ENCODE results near the gene PKD2L1.

Gene PKD2L1

GRCh38 chr10:100356067-100357017 is 26.3 kb upstream of the PKD2L1 start:
- DNase-seq, result no peak

- DNase-seq, result no peak
Measured at GRCh38 chr10:100355086-100355485, 25.1 kb upstream of the PKD2L1 start.

GRCh38 chr10:100353770-100354485 is 23.9 kb upstream of the PKD2L1 start:
- DNase-seq, result no peak

- DNase-seq, result peak in 4 of 14 donors; percentile 17 to 67 (median 44)
Measured at GRCh38 chr10:100350914-100351485, 21.0 kb upstream of the PKD2L1 start.

GRCh38 chr10:100349672-100350071 is 19.6 kb upstream of the PKD2L1 start:
- peak in 3 of 14 donors; percentile 27 to 50 (median 30) for DNase-seq

- peak in 3 of 14 donors; percentile 18 to 44 (median 31) for DNase-seq
Measured at GRCh38 chr10:100349087-100349486, 19.1 kb upstream of the PKD2L1 start.

GRCh38 chr10:100348389-100348927 is 18.4 kb upstream of the PKD2L1 start:
- peak in 3 of 14 donors; percentile 23 to 54 (median 26) for DNase-seq

- DNase-seq, result peak in 3 of 14 donors; percentile 19 to 54 (median 21)
Measured at GRCh38 chr10:100347568-100348195, 17.7 kb upstream of the PKD2L1 start.

- peak; percentile 35 to 96 (median 90) for DNase-seq
Measured at GRCh38 chr10:100346765-100347567, 16.9 kb upstream of the PKD2L1 start, which contains the start of gene SCD. SCD (plus strand) TSS chr10:100347233; CDS start chr10:100347505, 272 bp downstream.

GRCh38 chr10:100346351-100346764 is 16.3 kb upstream of the PKD2L1 start:
- DNase-seq, result peak; percentile 29 to 91 (median 83)

GRCh38 chr10:100345570-100346330 is 15.7 kb upstream of the PKD2L1 start:
- peak in 4 of 14 donors; percentile 22 to 58 (median 47) for DNase-seq

GRCh38 chr10:100344241-100344788 is 14.3 kb upstream of the PKD2L1 start:
- no peak for DNase-seq

- no peak for DNase-seq
Measured at GRCh38 chr10:100342627-100342972, 12.6 kb upstream of the PKD2L1 start.

GRCh38 chr10:100341953-100342626 is 12.1 kb upstream of the PKD2L1 start:
- peak in 10 of 14 donors; percentile 19 to 58 (median 39) for DNase-seq

- DNase-seq, result peak in 13 of 14 donors; percentile 28 to 91 (median 79)
Measured at GRCh38 chr10:100340948-100341847, 11.2 kb upstream of the PKD2L1 start.

- DNase-seq, result no peak
Measured at GRCh38 chr10:100339236-100339635, 9.2 kb upstream of the PKD2L1 start.

GRCh38 chr10:100338434-100339036 is 8.5 kb upstream of the PKD2L1 start:
- DNase-seq, result peak in 12 of 14 donors; percentile 5 to 83 (median 44)

- DNase-seq, result no peak
Measured at GRCh38 chr10:100334762-100335161, 4.7 kb upstream of the PKD2L1 start.
